K562 (cell line): ENCODE data around the gene BCHE. TPM values are rescaled to one million over a fixed set of nuclear protein-coding genes. Genes with fewer than 3 reads are reported as not detected.

Experiments used
- ATAC-seq: fragments of 200-7000 bp; cut with Tn5 transposase; 3 replicates; pipeline ENCODE4 v1.9.1; 2020; ENCODE audit warnings: moderate library complexity
- BruUV-seq: library from RNA; stranded (reverse); fragments of 400-500 nt; replicated peaks from 2 replicates; lab custom pipeline; 2021; lab: Mats Ljungman, UMichigan
- CTCF ChIA-PET: fragments of 300-600 bp; formaldehyde crosslinking; extraction: SDS; loops from one replicate; lab custom pipeline; 2021; ENCODE audit warnings: low intra/inter-chr PET ratio; lab: Yijun Ruan, JAX
- POLR2A ChIA-PET: fragments of 300-600, 350-650 bp; sonication (Branson Sonifier 250); formaldehyde crosslinking; extraction: SDS; loops from one replicate; lab custom pipeline; 2021; ENCODE audit warnings: antibody characterized with exemption, inconsistent platforms; lab: Yijun Ruan, JAX
- DNase-seq, 4 experiments: peaks; one replicate each; pipeline versions ENCODE4 v3.0.0 to v3.0.0-alpha.2; 2011 to 2018; ENCODE audit warnings: low spot score in 3 of 4, mixed read lengths in 3 of 4; ENCODE audit errors: extremely low read depth in 1 of 4
- FAIRE-seq: peaks from 2 replicates; lab custom pipeline; 2011; peaks lifted over from hg19 to GRCh38; lab: Jason Lieb, UNC
- H2AFZ ChIP-seq: 2 replicates; pipeline ENCODE4 v1.6.0; 2011; ENCODE audit warnings: low read depth, low read length, control low read depth, inconsistent platforms
- H3K27ac ChIP-seq: fragments of 200-600 bp; 3 replicates; pipeline ENCODE4 v1.8.0; 2011; ENCODE audit warnings: low read depth, mild to moderate bottlenecking, control low read depth, inconsistent platforms, low read length, moderate library complexity, mixed read lengths; ENCODE audit errors: extremely low read depth
- H3K27me3 ChIP-seq, 2 experiments: fragments of 300-600 bp in 1 of 2; 2 replicates in 1 of 2; 3 replicates in 1 of 2; pipeline versions ENCODE4 v1.6.0 to v1.8.0; 2011; ENCODE audit warnings: inconsistent platforms in 2 of 2, low read length in 2 of 2, mild to moderate bottlenecking in 1 of 2, mixed read lengths in 1 of 2, moderate library complexity in 1 of 2; ENCODE audit not compliant: control insufficient read depth in 2 of 2, insufficient read depth in 2 of 2
- H3K36me3 ChIP-seq: fragments of 300-600 bp; 3 replicates; pipeline ENCODE4 v1.8.0; 2011; ENCODE audit warnings: mild to moderate bottlenecking, low read length, inconsistent platforms; ENCODE audit not compliant: control insufficient read depth, insufficient read depth
- H3K4me1 ChIP-seq, 2 experiments: fragments of 200-600 bp in 1 of 2; replicated peaks in 1 of 2; 2 replicates in 1 of 2; 3 replicates in 1 of 2; pipeline versions ENCODE4 v1.5.1 to v1.8.0; 2011; ENCODE audit warnings: inconsistent platforms in 2 of 2, low read length in 2 of 2, mild to moderate bottlenecking in 1 of 2, mixed read lengths in 1 of 2, moderate library complexity in 1 of 2; ENCODE audit not compliant: control insufficient read depth in 2 of 2, insufficient read depth in 2 of 2
- H3K4me2 ChIP-seq: 2 replicates; pipeline ENCODE4 v1.6.1; 2011; ENCODE audit warnings: low read length, control low read depth, inconsistent platforms, mixed read lengths; ENCODE audit not compliant: insufficient read depth
- H3K4me3 ChIP-seq: fragments of 200-600 bp; sonication (generic), shearing (Covaris generic); 2 replicates; pipeline ENCODE4 v1.5.1; 2016; ENCODE audit warnings: control low read depth, inconsistent platforms
- H3K79me2 ChIP-seq: fragments of 200-600 bp; 3 replicates; pipeline ENCODE4 v1.8.0; 2011; ENCODE audit warnings: low read length, inconsistent platforms; ENCODE audit not compliant: control insufficient read depth, insufficient read depth
- H3K9ac ChIP-seq, 2 experiments: 2 replicates each; pipeline versions ENCODE4 v1.6.0 to v1.6.1; 2011; ENCODE audit warnings: low read depth in 2 of 2, low read length in 2 of 2, control low read depth in 1 of 2, inconsistent platforms in 1 of 2, mild to moderate bottlenecking in 1 of 2, mixed read lengths in 1 of 2; ENCODE audit not compliant: insufficient read depth in 1 of 2
- H3K9me1 ChIP-seq: one replicate; pipeline ENCODE4 v1.6.0; 2011; ENCODE audit warnings: inconsistent platforms, mild to moderate bottlenecking, low read length, moderate library complexity; ENCODE audit not compliant: control insufficient read depth, insufficient read depth
- H3K9me3 ChIP-seq: replicated peaks from 2 replicates; pipeline ENCODE4 v1.5.1; 2011; ENCODE audit warnings: low read depth, low read length, inconsistent platforms; ENCODE audit not compliant: control insufficient read depth, insufficient read depth
- H4K20me1 ChIP-seq: replicated peaks from 2 replicates; pipeline ENCODE4 v1.6.1; 2011; ENCODE audit warnings: low read length, inconsistent platforms, mixed read lengths; ENCODE audit not compliant: control insufficient read depth, insufficient read depth
- BRD4 ChIP-seq: fragments of 200-600 bp; sonication (generic); IDR thresholded peaks from 2 replicates; pipeline ENCODE4 v1.6.1; 2017; ENCODE audit warnings: inconsistent platforms
- ELF1 ChIP-seq: fragments of 200-800 bp; sonication (Bioruptor generic); IDR thresholded peaks from 2 replicates; pipeline ENCODE4 v1.6.1; 2016; ENCODE audit warnings: missing genetic modification characterization, missing compliant biosample characterization
- ETS2 ChIP-seq: IDR thresholded peaks from 2 replicates; pipeline ENCODE4 v1.6.1; 2016; ENCODE audit warnings: borderline replicate concordance, missing genetic modification characterization, mild to moderate bottlenecking, moderate library complexity, missing compliant biosample characterization; ENCODE audit not compliant: poor library complexity, severe bottlenecking
- NCOA6 ChIP-seq: fragments of 450-650 bp; IDR thresholded peaks from 2 replicates; pipeline ENCODE4 v1.6.1; 2017; ENCODE audit warnings: mild to moderate bottlenecking
- PHTF2 ChIP-seq: fragments of 250-450 bp; sonication (Bioruptor Pico); IDR thresholded peaks from 2 replicates; pipeline ENCODE4 v1.5.0; 2021; ENCODE audit warnings: mild to moderate bottlenecking
- ZNF124 ChIP-seq: sonication (generic); formaldehyde crosslinking; IDR thresholded peaks from 2 replicates; pipeline ENCODE4 v1.8.1; 2022; ENCODE audit warnings: missing genetic modification reagents
- ZNF384 ChIP-seq: IDR thresholded peaks from 2 replicates; pipeline ENCODE4 v1.6.1; 2012; ENCODE audit warnings: low read depth, low read length, improper control_type of control experiment
- WGBS: fragments of 100-300 bp; shearing (Covaris generic); methylation state at CpG from one replicate; pipeline ENCODE4 v1.1.6; 2016; ENCODE audit warnings: low coverage, mixed read lengths; ENCODE audit not compliant: insufficient coverage; ENCODE audit errors: missing lambda C conversion rate; 5-methylcytosine and 5-hydroxymethylcytosine counted together
- in situ Hi-C: fragments of 300-500 bp; cut with MboI; formaldehyde crosslinking; loops from 4 replicates; pipeline ENCODE4 v1.15.0; 2018; ENCODE audit warnings: inconsistent platforms, mixed read lengths
- intact Hi-C: fragments of 100-400 bp; cut with micrococcal nuclease; formaldehyde crosslinking; loops from 2 replicates; pipeline ENCODE4 v1.14.2; 2022
- polyA plus RNA-seq, 8 experiments: library from polyadenylated mRNA; depleted of rRNA in 4 of 8; stranded (reverse) in 5 of 8; unstranded in 3 of 8; fragments of >200 nt; fragmentation: Nextera tagmentation in 2 of 8; fragmentation: Illumina TruSeq in 1 of 8; extraction: Ambion mirVana in 2 of 8; extraction: Trizol in 1 of 8; gene quantifications; 2 replicates each; pipeline versions ENCODE4 v1.2.1 to v1.2.3, GENCODE V29; 2011 to 2014; ENCODE audit warnings: inconsistent platforms in 1 of 8, missing spikeins in 1 of 8
- total RNA-seq, 7 experiments: library from RNA; depleted of rRNA in 6 of 7; stranded (reverse); fragments of >200 nt in 6 of 7; fragmentation: Illumina TruSeq in 2 of 7; extraction: Trizol in 2 of 7; gene quantifications; 2 replicates each; pipeline versions ENCODE4 v1.2.1 to v1.2.3, GENCODE V29; 2011 to 2021; ENCODE audit warnings: low replicate concordance in 1 of 7
- TF ChIP-seq, protein P1 (sequence below): fragments of 450-650 bp; IDR thresholded peaks from 2 replicates; pipeline ENCODE4 v1.6.1; 2016; ENCODE audit warnings: borderline replicate concordance

BCHE gene
- total and polyA plus RNA-seq, 9 of the 15 experiments (the other 6 are each of a cell fraction or from before 2014, with no cell fraction given), result 0.09 to 0.24 (median 0.12) TPM; not detected in 2

DNA sequence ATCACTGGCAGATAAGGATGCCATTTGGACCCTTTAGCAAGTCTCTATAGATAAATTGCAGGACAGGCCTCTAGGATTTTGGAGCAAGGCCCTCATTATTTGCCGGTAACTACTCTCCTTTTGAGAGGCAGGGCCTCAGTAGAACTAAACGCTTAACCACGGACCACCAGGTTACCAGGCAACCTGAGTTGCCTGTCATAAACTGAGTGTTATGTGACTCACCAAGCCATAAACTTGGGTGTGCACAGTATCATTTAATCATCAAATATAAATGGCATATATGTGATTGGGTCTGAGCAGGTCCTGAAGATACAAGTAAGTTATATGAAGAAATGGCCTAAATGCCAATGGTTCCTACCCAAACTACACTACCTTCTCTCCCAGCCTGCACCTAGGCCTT lies 93.2 kb downstream of the BCHE start:
- TF ChIP-seq ELF1 (tag), result no peak
- no peak for TF ChIP-seq ZNF384
- WGBS, result 0% methylated on average over 3 of the region's 3 CpGs
- Histone ChIP-seq H3K4me3 (no peak overlapping the region), H3K27me3 (no peaks in the 10 kb centered on the region), H3K9me3 (no peaks in the 10 kb centered on the region), H3K79me2 (no peaks in the 10 kb centered on the region), H3K4me1 (no peaks in the 10 kb centered on the region), H3K9me1 (no peaks in the 10 kb centered on the region), H3K27ac (no peak overlapping the region), H3K36me3 (no peaks in the 10 kb centered on the region), H2AFZ (no peak overlapping the region), H4K20me1 (no peaks in the 10 kb centered on the region), H3K9ac (no peak overlapping the region), H3K4me2 (no peak overlapping the region)
- no TSS peak for BruUV-seq
- DNase-seq (no peak), ATAC-seq (no peak), FAIRE-seq (no peak)
- in situ Hi-C loops (no loop called here), intact Hi-C loops (no loop called here)
- ChIA-PET CTCF (no interaction called here), POLR2A (no interaction called here)

- intact Hi-C loops (no loop called here), in situ Hi-C loops (no loop called here)
- ATAC-seq (no peak), FAIRE-seq (no peak), DNase-seq (no peak)
- Histone ChIP-seq H3K9me1 (no peaks in the 10 kb centered on the region), H3K27me3 (no peaks in the 10 kb centered on the region), H3K4me1 (no peaks in the 10 kb centered on the region), H2AFZ (no peak overlapping the region), H3K9ac (no peak overlapping the region), H3K4me3 (no peak overlapping the region), H3K9me3 (no peaks in the 10 kb centered on the region), H3K4me2 (no peak overlapping the region), H4K20me1 (no peaks in the 10 kb centered on the region), H3K79me2 (no peaks in the 10 kb centered on the region), H3K27ac (no peak overlapping the region), H3K36me3 (no peaks in the 10 kb centered on the region)
- POLR2A ChIA-PET, result no interaction called here
- no TSS peak for BruUV-seq
- TF ChIP-seq PHTF2, result no peak
- no peak for TF ChIP-seq ZNF124 (CRISPR knock-in tag)
- no peak for TF ChIP-seq NCOA6
- no peak for TF ChIP-seq BRD4
- no peak for TF ChIP-seq ETS2
- TF ChIP-seq, protein P1, sequence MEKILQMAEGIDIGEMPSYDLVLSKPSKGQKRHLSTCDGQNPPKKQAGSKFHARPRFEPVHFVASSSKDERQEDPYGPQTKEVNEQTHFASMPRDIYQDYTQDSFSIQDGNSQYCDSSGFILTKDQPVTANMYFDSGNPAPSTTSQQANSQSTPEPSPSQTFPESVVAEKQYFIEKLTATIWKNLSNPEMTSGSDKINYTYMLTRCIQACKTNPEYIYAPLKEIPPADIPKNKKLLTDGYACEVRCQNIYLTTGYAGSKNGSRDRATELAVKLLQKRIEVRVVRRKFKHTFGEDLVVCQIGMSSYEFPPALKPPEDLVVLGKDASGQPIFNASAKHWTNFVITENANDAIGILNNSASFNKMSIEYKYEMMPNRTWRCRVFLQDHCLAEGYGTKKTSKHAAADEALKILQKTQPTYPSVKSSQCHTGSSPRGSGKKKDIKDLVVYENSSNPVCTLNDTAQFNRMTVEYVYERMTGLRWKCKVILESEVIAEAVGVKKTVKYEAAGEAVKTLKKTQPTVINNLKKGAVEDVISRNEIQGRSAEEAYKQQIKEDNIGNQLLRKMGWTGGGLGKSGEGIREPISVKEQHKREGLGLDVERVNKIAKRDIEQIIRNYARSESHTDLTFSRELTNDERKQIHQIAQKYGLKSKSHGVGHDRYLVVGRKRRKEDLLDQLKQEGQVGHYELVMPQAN, result no peak
- CTCF ChIA-PET, result no interaction called here
Measured at GRCh38 chr3:165742351-165742750, 94.9 kb downstream of the BCHE start.
